ENCODE measurements around the gene MAP3K4.

The MAP3K4 gene

GRCh38 chr6:161037873-161038228 lies 46.3 kb downstream of the MAP3K4 start:
- no peak for DNase-seq (ENCODE audit: low read depth)

- DNase-seq (ENCODE audit: low read depth), result no peak
Observed at GRCh38 chr6:161038229-161039031, 46.9 kb downstream of the MAP3K4 start.

- no peak for DNase-seq (ENCODE audit: low read depth)
Observed at GRCh38 chr6:161041274-161041673, 49.7 kb downstream of the MAP3K4 start.

GRCh38 chr6:161044335-161044734 lies 52.8 kb downstream of the MAP3K4 start:
- no peak for DNase-seq (ENCODE audit: low read depth)

- no peak for DNase-seq (ENCODE audit: low read depth)
Observed at GRCh38 chr6:161048641-161049040, 57.1 kb downstream of the MAP3K4 start.

- no peak for DNase-seq (ENCODE audit: low read depth)
Observed at GRCh38 chr6:161050134-161050765, 58.7 kb downstream of the MAP3K4 start.

GRCh38 chr6:161053103-161053502 lies 61.5 kb downstream of the MAP3K4 start:
- no peak for DNase-seq (ENCODE audit: low read depth)

GRCh38 chr6:161054876-161055275 lies 63.3 kb downstream of the MAP3K4 start:
- DNase-seq (ENCODE audit: low read depth), result no peak

GRCh38 chr6:161056451-161056850 lies 64.9 kb downstream of the MAP3K4 start:
- DNase-seq (ENCODE audit: low read depth), result no peak

GRCh38 chr6:161057103-161058091 lies 65.8 kb downstream of the MAP3K4 start:
- DNase-seq (ENCODE audit: low read depth), result no peak

GRCh38 chr6:161058741-161059140 lies 67.2 kb downstream of the MAP3K4 start:
- no peak for DNase-seq (ENCODE audit: low read depth)

- no peak for DNase-seq (ENCODE audit: low read depth)
Observed at GRCh38 chr6:161061576-161061975, 70.0 kb downstream of the MAP3K4 start.

GRCh38 chr6:161064915-161065314 lies 73.3 kb downstream of the MAP3K4 start:
- no peak for DNase-seq (ENCODE audit: low read depth)

- DNase-seq (ENCODE audit: low read depth), result no peak
Observed at GRCh38 chr6:161066511-161066910, 74.9 kb downstream of the MAP3K4 start.

- DNase-seq (ENCODE audit: low read depth), result no peak
Observed at GRCh38 chr6:161067749-161068148, 76.2 kb downstream of the MAP3K4 start.

- no peak for DNase-seq (ENCODE audit: low read depth)
Observed at GRCh38 chr6:161068321-161068741, 76.8 kb downstream of the MAP3K4 start.

GRCh38 chr6:161073930-161074329 lies 82.4 kb downstream of the MAP3K4 start:
- no peak for DNase-seq (ENCODE audit: low read depth)

GRCh38 chr6:161074496-161075121 lies 83.0 kb downstream of the MAP3K4 start:
- no peak for DNase-seq (ENCODE audit: low read depth)

GRCh38 chr6:161076181-161076677 lies 84.7 kb downstream of the MAP3K4 start:
- DNase-seq (ENCODE audit: low read depth), result no peak

- DNase-seq (ENCODE audit: low read depth), result peak; percentile 34
Observed at GRCh38 chr6:161079566-161080262, 88.1 kb downstream of the MAP3K4 start.

Data from stimulated activated CD8-positive, alpha-beta memory T cell treated with anti-CD3 and anti-CD28 coated beads, Interleukin-12 subunit alpha, Interleukin-12 subunit beta, amount 100 ng/mL, for 4 hours (primary cell).